WERI-Rb-1 (cell line): ENCODE results near the gene ZNF302.
"Not testable (repeated sequence)": the region's sequence is repeated elsewhere in the genome, so short reads cannot be mapped to it uniquely, and the experiment has no call there.

Experiments
- DNase-seq: peaks from one replicate; pipeline ENCODE4 v3.0.0-alpha.2; 2020
- H3K27ac ChIP-seq: fragments of 250-450 bp; sonication (Bioruptor Pico); 2 replicates; pipeline ENCODE4 v1.5.1; 2020; ENCODE audit warnings: mild to moderate bottlenecking, moderate library complexity
- H3K27me3 ChIP-seq: fragments of 250-450 bp; sonication (Bioruptor Pico); 2 replicates; pipeline ENCODE4 v1.5.1; 2021; ENCODE audit warnings: mild to moderate bottlenecking, low read depth, moderate library complexity; ENCODE audit not compliant: insufficient read depth, severe bottlenecking
- H3K36me3 ChIP-seq: fragments of 250-450 bp; sonication (Bioruptor Pico); 2 replicates; pipeline ENCODE4 v1.5.1; 2020; ENCODE audit warnings: mild to moderate bottlenecking, moderate library complexity
- H3K4me3 ChIP-seq: 2 replicates; pipeline ENCODE4 v1.5.1; 2011; ENCODE audit warnings: low read depth, mild to moderate bottlenecking, control low read depth, low read length
- H3K9me3 ChIP-seq: fragments of 250-450 bp; sonication (Bioruptor Pico); 2 replicates; pipeline ENCODE4 v1.5.1; 2021; ENCODE audit warnings: mild to moderate bottlenecking, moderate library complexity; ENCODE audit not compliant: severe bottlenecking
- CTCF ChIP-seq: IDR thresholded peaks from 2 replicates; pipeline ENCODE4 v1.5.1; 2011; ENCODE audit warnings: low read depth, mild to moderate bottlenecking, control low read depth, inconsistent platforms, low read length

Gene ZNF302

GRCh38 chr19:34662919-34663318, 14.6 kb upstream of the ZNF302 start:
- no peak overlapping the region for H3K27ac ChIP-seq
- H3K27me3 ChIP-seq, result no peaks in the 10 kb centered on the region
- DNase-seq, result peak; percentile 59
- H3K36me3 ChIP-seq, result no peaks in the 10 kb centered on the region
- TF ChIP-seq CTCF, result peak; percentile 74
- no peak overlapping the region for H3K4me3 ChIP-seq
- H3K9me3 ChIP-seq, result no peaks in the 10 kb centered on the region

- no peaks in the 10 kb centered on the region for H3K36me3 ChIP-seq
- no peaks in the 10 kb centered on the region for H3K9me3 ChIP-seq
- no peak for TF ChIP-seq CTCF
- no peaks in the 10 kb centered on the region for H3K27me3 ChIP-seq
- no peak overlapping the region for H3K4me3 ChIP-seq
- H3K27ac ChIP-seq, result no peak overlapping the region
- no peak for DNase-seq
Measured at GRCh38 chr19:34664168-34664567, 13.3 kb upstream of the ZNF302 start.

DNA sequence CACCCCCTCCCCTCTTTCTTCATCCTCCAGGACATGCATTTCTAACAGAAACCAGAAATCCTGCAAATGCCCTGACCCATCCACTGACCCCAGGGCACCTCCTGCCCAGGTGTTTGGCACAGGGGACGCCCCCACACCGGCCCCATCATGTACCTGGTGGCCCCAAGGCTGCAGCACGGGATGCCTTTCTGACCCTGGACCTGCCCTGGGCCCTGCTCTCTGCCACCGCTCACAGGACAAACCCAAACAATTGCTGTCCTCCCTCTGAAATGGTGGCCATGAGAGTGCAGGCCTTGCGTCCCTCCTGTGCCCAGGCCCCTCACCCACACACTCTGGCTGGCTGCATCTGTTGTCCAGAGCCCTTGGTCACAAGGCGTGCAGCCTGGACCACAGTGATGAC, 12.6 kb upstream of the ZNF302 start:
- DNase-seq, result no peak
- Histone ChIP-seq H3K9me3 (no peaks in the 10 kb centered on the region), H3K36me3 (no peaks in the 10 kb centered on the region), H3K27ac (no peak overlapping the region), H3K4me3 (no peak overlapping the region), H3K27me3 (no peaks in the 10 kb centered on the region)
- TF ChIP-seq CTCF, result no peak

GRCh38 chr19:34665275-34665674, 12.2 kb upstream of the ZNF302 start:
- H3K27me3 ChIP-seq, H3K4me3 ChIP-seq, H3K27ac ChIP-seq, DNase-seq, H3K9me3 ChIP-seq, H3K36me3 ChIP-seq: not testable (repeated sequence)

DNA sequence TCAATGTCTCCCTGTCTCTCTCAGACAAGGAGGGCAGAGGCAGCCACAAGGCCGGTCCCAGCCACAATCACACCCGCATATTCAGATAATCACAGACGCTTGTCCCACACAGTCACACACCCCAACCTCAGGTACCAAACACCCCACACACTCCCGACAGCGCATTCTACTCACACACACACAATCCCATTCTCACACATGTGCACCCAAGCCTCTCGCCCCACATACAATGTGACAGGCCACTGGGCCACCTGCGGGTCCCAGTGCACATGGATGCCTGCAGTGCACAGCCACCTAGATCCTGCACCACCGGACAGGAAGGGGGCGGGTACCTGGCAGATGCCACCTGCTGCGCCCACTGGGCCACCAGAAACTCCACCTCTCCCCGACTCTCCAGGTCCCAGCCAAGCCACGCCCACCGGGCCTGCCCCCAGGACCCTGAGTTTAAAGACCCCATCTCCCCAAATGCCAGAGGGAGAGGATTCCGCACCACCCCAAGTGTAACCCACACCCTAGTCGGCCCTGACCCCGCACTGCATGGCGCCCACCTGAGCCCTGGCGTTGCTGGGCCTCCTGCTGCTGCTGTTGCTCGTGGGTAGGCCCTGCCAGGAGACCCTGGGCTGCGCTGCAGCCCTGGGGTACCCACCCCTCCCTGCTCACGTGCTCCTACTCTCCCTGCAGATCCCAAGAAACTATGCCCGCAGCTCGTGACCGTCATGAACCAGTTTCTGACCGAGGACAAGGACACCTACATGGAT, 11.1 kb upstream of the ZNF302 start:
- no peak for DNase-seq
- H3K4me3 ChIP-seq, result no peak overlapping the region
- TF ChIP-seq CTCF, result no peak
- H3K9me3 ChIP-seq, result no peaks in the 10 kb centered on the region
- no peaks in the 10 kb centered on the region for H3K27me3 ChIP-seq
- no peak overlapping the region for H3K27ac ChIP-seq
- no peaks in the 10 kb centered on the region for H3K36me3 ChIP-seq

DNA sequence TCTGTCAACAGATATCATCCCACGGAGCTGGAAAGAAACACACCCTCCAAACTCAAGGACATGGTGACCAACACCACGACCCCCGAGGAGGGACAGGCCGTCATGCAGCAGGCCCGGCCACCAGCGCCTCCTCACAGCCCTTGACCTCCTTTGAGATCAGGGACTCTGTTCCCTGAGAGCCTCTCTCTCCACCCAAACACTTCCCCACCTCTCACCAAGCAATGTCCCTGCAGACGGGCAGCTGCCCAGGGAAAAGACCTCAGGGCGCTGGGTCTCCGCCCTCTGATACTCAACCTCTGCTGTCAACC, 10.6 kb upstream of the ZNF302 start:
- DNase-seq, result no peak
- no peak overlapping the region for H3K4me3 ChIP-seq
- H3K36me3 ChIP-seq, result no peaks in the 10 kb centered on the region
- TF ChIP-seq CTCF, result no peak
- no peaks in the 10 kb centered on the region for H3K27me3 ChIP-seq
- no peaks in the 10 kb centered on the region for H3K9me3 ChIP-seq
- no peak overlapping the region for H3K27ac ChIP-seq
